ENCODE results near the gene PLCB1.

Gene PLCB1

DNA sequence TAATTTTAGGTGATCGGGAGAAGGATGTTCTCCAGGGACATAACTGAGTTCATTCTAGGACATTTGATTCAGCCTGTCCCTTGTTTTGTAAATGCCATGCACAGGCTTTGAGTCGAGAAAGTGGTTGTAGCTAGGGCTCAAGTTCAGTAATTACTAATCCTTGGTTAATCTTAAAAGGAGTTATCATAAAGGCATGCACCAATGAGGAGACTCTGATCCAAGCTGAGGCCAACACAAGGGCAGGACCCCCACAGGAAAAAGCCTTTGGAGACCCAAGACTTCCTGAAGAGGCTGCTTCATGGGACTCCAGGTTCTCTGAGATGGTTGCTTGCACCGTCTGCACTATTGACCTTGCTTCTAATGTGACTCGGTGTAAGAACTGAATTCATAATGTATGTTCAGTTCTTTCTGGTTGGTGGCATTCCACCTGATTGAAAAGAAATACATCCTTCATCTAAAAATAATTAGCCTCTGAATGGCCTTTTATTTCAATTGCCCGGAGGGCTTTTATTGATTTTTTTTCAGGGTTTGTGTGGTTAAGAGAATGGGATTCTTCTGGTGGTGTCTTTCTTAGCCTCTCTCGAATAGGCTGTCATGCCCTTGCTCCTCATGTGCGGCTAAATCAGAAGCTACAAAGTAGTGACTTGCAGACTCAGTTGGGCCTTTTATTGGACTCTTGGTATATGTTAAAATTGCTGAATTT, 735.1 kb downstream of the PLCB1 start:
- no peak overlapping the region for H3K4me3 ChIP-seq
- H3K9ac ChIP-seq (ENCODE audit: insufficient read length), result no peak overlapping the region
- no peak for TF ChIP-seq EZH2 (IDR thresholded peaks at IDR 0.05)
- no peak for TF ChIP-seq FOXP2 (optimal IDR thresholded peaks at IDR 0.05; ENCODE audit: control extremely low read depth, extremely low read length, insufficient read depth)
- TF ChIP-seq POLR2AphosphoS5 (IDR thresholded peaks at IDR 0.05; ENCODE audit: borderline replicate concordance, low read depth, low read length), result no peak
- H3K9me3 ChIP-seq (ENCODE audit: low read depth, low read length), result no peaks in the 10 kb centered on the region
- H3K27ac ChIP-seq, result no peak overlapping the region
- no peaks in the 10 kb centered on the region for H3K36me3 ChIP-seq (ENCODE audit: insufficient read depth, low read length)
- no peak for DNase-seq (ENCODE audit: low read depth, low spot score)

GRCh38 chr20:8870652-8871051, 738.6 kb downstream of the PLCB1 start:
- H3K9me3 ChIP-seq (ENCODE audit: low read depth, low read length), result no peaks in the 10 kb centered on the region
- no peak overlapping the region for H3K4me3 ChIP-seq
- no peak for TF ChIP-seq EZH2 (IDR thresholded peaks at IDR 0.05)
- TF ChIP-seq FOXP2 (optimal IDR thresholded peaks at IDR 0.05; ENCODE audit: control extremely low read depth, extremely low read length, insufficient read depth), result no peak
- no peak for TF ChIP-seq POLR2AphosphoS5 (IDR thresholded peaks at IDR 0.05; ENCODE audit: borderline replicate concordance, low read depth, low read length)
- H3K9ac ChIP-seq (ENCODE audit: insufficient read length), result no peak overlapping the region
- no peaks in the 10 kb centered on the region for H3K36me3 ChIP-seq (ENCODE audit: insufficient read depth, low read length)
- DNase-seq (ENCODE audit: low read depth, low spot score), result no peak
- no peak overlapping the region for H3K27ac ChIP-seq

- H3K27ac ChIP-seq, result no peak overlapping the region
- TF ChIP-seq POLR2AphosphoS5 (IDR thresholded peaks at IDR 0.05; ENCODE audit: borderline replicate concordance, low read depth, low read length) (no peak), FOXP2 (optimal IDR thresholded peaks at IDR 0.05; ENCODE audit: control extremely low read depth, extremely low read length, insufficient read depth) (no peak), EZH2 (IDR thresholded peaks at IDR 0.05) (no peak)
Observed at GRCh38 chr20:8874437-8874836, 742.4 kb downstream of the PLCB1 start.

GRCh38 chr20:8875586-8875985, 743.5 kb downstream of the PLCB1 start:
- Histone ChIP-seq H3K27ac (no peak overlapping the region), H3K36me3 (ENCODE audit: insufficient read depth, low read length) (no peaks in the 10 kb centered on the region), H3K9me3 (ENCODE audit: low read depth, low read length) (no peaks in the 10 kb centered on the region), H3K9ac (ENCODE audit: insufficient read length) (no peak overlapping the region), H3K4me3 (no peak overlapping the region)
- DNase-seq (ENCODE audit: low read depth, low spot score), result no peak
- TF ChIP-seq POLR2AphosphoS5 (IDR thresholded peaks at IDR 0.05; ENCODE audit: borderline replicate concordance, low read depth, low read length) (no peak), EZH2 (IDR thresholded peaks at IDR 0.05) (no peak), FOXP2 (optimal IDR thresholded peaks at IDR 0.05; ENCODE audit: control extremely low read depth, extremely low read length, insufficient read depth) (no peak)

More at GRCh38 chr20:8874437-8874836, 742.4 kb downstream of the PLCB1 start:
- no peak overlapping the region for H3K4me3 ChIP-seq
- H3K9ac ChIP-seq (ENCODE audit: insufficient read length), result no peak overlapping the region
- no peaks in the 10 kb centered on the region for H3K9me3 ChIP-seq (ENCODE audit: low read depth, low read length)
- no peak for DNase-seq (ENCODE audit: low read depth, low spot score)
- H3K36me3 ChIP-seq (ENCODE audit: insufficient read depth, low read length), result no peaks in the 10 kb centered on the region

- H3K27ac ChIP-seq, result no peak overlapping the region
- no peak for DNase-seq (ENCODE audit: low read depth, low spot score)
- TF ChIP-seq FOXP2 (optimal IDR thresholded peaks at IDR 0.05; ENCODE audit: control extremely low read depth, extremely low read length, insufficient read depth) (no peak), POLR2AphosphoS5 (IDR thresholded peaks at IDR 0.05; ENCODE audit: borderline replicate concordance, low read depth, low read length) (no peak), EZH2 (IDR thresholded peaks at IDR 0.05) (no peak)
Observed at GRCh38 chr20:8876366-8876765, 744.3 kb downstream of the PLCB1 start.

DNA sequence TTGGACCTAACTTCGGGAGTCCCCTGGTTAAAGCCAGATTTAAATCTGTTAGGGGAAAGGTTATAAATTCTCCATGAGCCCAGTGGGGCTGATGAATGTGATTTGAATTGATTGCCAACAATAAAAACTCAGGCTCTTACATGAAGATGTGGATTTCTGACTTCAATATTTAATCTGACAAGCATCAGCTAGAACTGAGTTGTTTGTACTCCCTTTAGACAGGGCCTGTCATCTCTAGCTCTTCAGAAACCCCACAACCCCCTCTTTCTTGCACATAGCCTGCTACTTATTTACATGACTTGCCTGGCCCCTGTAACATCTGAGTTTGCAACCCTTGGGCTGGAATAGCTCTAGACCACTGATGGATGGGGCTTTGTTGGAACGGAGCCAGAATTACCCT, 745.2 kb downstream of the PLCB1 start:
- no peak for DNase-seq (ENCODE audit: low read depth, low spot score)
- H3K9me3 ChIP-seq (ENCODE audit: low read depth, low read length), result no peaks in the 10 kb centered on the region
- no peaks in the 10 kb centered on the region for H3K36me3 ChIP-seq (ENCODE audit: insufficient read depth, low read length)
- H3K4me3 ChIP-seq, result no peak overlapping the region
- no peak overlapping the region for H3K9ac ChIP-seq (ENCODE audit: insufficient read length)
- no peak overlapping the region for H3K27ac ChIP-seq
- TF ChIP-seq POLR2AphosphoS5 (IDR thresholded peaks at IDR 0.05; ENCODE audit: borderline replicate concordance, low read depth, low read length), result no peak
- no peak for TF ChIP-seq FOXP2 (optimal IDR thresholded peaks at IDR 0.05; ENCODE audit: control extremely low read depth, extremely low read length, insufficient read depth)

More at GRCh38 chr20:8876366-8876765, 744.3 kb downstream of the PLCB1 start:
- Histone ChIP-seq H3K36me3 (ENCODE audit: insufficient read depth, low read length) (no peaks in the 10 kb centered on the region), H3K9ac (ENCODE audit: insufficient read length) (no peak overlapping the region), H3K9me3 (ENCODE audit: low read depth, low read length) (no peaks in the 10 kb centered on the region), H3K4me3 (no peak overlapping the region)

GRCh38 chr20:8879669-8880068, 747.6 kb downstream of the PLCB1 start:
- no peak for TF ChIP-seq POLR2AphosphoS5 (IDR thresholded peaks at IDR 0.05; ENCODE audit: borderline replicate concordance, low read depth, low read length)
- no peak for TF ChIP-seq EZH2 (IDR thresholded peaks at IDR 0.05)
- TF ChIP-seq FOXP2 (optimal IDR thresholded peaks at IDR 0.05; ENCODE audit: control extremely low read depth, extremely low read length, insufficient read depth), result no peak

DNA sequence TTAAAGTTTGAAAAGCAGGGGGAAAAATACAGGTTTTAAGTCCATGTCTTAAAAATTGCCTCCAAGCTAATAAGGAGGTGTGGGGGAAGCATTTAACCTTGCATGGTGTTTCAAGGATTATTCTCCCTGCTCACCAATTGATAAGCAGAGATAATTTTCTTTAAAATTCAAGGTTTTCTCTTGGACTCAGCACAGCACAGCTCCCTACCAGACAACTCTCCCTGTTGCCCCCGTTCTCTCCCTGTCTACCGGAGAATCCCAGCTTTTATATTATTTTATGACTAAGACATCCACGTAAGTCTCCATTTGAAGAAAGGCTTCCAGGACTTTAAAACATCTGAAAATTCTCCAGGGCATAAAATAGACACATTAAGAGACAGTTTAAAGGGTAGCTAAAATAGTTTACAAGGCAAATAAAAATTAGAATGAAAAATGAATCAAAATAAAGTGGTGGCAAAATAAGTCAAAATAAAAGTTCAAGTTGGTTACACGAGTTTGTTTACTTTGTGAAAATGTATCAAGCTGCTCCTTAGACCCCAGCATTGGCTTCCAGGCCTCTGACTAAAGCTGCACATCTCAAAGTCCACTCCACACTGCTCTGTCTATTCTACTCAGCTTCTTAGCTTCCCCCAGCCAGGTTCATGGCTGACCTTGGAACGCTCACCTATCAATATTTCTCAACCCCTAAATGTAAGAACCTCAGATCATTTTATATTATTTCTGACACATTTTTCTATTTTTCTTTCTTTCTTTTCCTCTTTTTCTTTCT, 748.2 kb downstream of the PLCB1 start:
- TF ChIP-seq FOXP2 (optimal IDR thresholded peaks at IDR 0.05; ENCODE audit: control extremely low read depth, extremely low read length, insufficient read depth) (no peak), POLR2AphosphoS5 (IDR thresholded peaks at IDR 0.05; ENCODE audit: borderline replicate concordance, low read depth, low read length) (no peak)
- Histone ChIP-seq H3K36me3 (ENCODE audit: insufficient read depth, low read length) (no peaks in the 10 kb centered on the region), H3K9ac (ENCODE audit: insufficient read length) (no peak overlapping the region), H3K9me3 (ENCODE audit: low read depth, low read length) (no peaks in the 10 kb centered on the region), H3K4me3 (no peak overlapping the region), H3K27ac (no peak overlapping the region)
- DNase-seq (ENCODE audit: low read depth, low spot score), result no peak

More at GRCh38 chr20:8879669-8880068, 747.6 kb downstream of the PLCB1 start:
- no peaks in the 10 kb centered on the region for H3K9me3 ChIP-seq (ENCODE audit: low read depth, low read length)
- DNase-seq (ENCODE audit: low read depth, low spot score), result no peak
- no peak overlapping the region for H3K9ac ChIP-seq (ENCODE audit: insufficient read length)
- no peaks in the 10 kb centered on the region for H3K36me3 ChIP-seq (ENCODE audit: insufficient read depth, low read length)
- no peak overlapping the region for H3K4me3 ChIP-seq
- no peak overlapping the region for H3K27ac ChIP-seq

All from SK-N-MC (cell line).